ENCODE results near the gene DCTN1. TPM values are rescaled to one million over a fixed set of nuclear protein-coding genes. Genes with fewer than 3 reads are reported as not detected.
A peak's percentile ranks its signal among the peaks of the same experiment; 100 is the strongest.

The DCTN1 gene
- total RNA-seq, 2 experiments from 2014 or later, result 112 to 115 TPM

DNA sequence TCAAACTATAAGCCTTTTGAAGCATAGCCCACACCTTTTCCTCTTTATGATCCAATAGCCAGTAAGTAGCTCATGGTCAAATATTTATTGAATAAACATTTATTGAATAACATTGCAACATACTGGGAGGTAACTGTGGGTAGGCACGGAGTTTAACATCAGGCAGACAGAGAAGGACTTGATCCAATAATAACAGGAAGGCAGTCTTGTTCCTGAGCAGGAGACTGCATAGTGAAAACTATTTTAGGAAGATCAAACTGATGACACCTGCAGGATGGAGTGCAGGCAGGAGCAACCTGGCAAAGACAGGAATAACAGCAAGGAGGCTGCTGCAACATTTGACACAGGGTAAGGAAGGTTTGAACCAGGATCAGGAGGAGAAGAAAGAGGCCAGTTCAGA, 3.1 kb upstream of the DCTN1 start:
- H3K27ac Mint-ChIP-seq, result no peak overlapping the region
- DNase-seq (no peak), ATAC-seq (no peak)
- ChIA-PET CTCF (interaction anchor here (2.0 to 2.5 kb wide), 2 partner anchors 9 to 48 kb away, joined by 6 to 25 read pairs; no protein-coding TSS in a partner anchor), POLR2A (interaction anchor here (2.0 kb wide), 1 partner anchor 8 kb away, joined by 6 read pairs; no protein-coding TSS in a partner anchor)
- no peaks in the 10 kb centered on the region for H3K27me3 Mint-ChIP-seq (ENCODE audit: low read depth)
- H3K4me1 Mint-ChIP-seq (ENCODE audit: low read depth), result peaks cover 32% of the 10 kb centered on the region
- H3K36me3 Mint-ChIP-seq (ENCODE audit: low read depth), result peaks cover 6% of the 10 kb centered on the region
- H3K9me3 Mint-ChIP-seq (ENCODE audit: insufficient read depth), result no peaks in the 10 kb centered on the region
- H3K4me3 Mint-ChIP-seq, result no peak overlapping the region

DNA sequence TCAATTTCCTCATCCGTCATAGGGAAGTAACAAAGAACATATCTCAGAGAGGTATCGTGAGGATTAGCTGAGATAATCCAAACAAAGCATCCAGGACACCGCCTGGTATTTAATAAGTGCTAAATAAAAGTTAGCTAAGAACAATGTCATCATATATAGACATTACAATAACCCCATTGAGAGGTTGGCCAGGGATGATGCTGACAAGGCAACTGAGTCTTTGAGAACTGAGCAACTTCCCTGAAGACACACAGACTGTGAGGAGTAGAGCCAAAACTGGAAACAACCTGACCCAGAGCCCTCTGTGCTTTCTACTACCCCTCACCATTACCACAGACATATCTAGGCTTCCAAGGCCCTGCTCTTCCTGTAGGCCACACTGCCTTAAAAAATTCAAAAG, 1.6 kb upstream of the DCTN1 start:
- Mint-ChIP-seq H3K4me1 (ENCODE audit: low read depth) (peaks cover 32% of the 10 kb centered on the region), H3K36me3 (ENCODE audit: low read depth) (peaks cover 18% of the 10 kb centered on the region), H3K9me3 (ENCODE audit: insufficient read depth) (no peaks in the 10 kb centered on the region), H3K4me3 (no peak overlapping the region), H3K27ac (peak overlapping the region; percentile 39), H3K27me3 (ENCODE audit: low read depth) (no peaks in the 10 kb centered on the region)
- no peak for DNase-seq
- no peak for ATAC-seq
- ChIA-PET CTCF (interaction anchor here (0.7 to 2.5 kb wide), 4 partner anchors 10 to 203 kb away, joined by 3 to 25 read pairs (median 5); partner anchors contain the start of gene MOB1A), POLR2A (interaction anchor here (2.0 kb wide), 1 partner anchor 10 kb away, joined by 6 read pairs; no protein-coding TSS in a partner anchor)

GRCh38 chr2:74378007-74378406, 2.1 kb downstream of the DCTN1 start:
- DNase-seq, result no peak
- ChIA-PET CTCF (no interaction called here), POLR2A (no interaction called here)
- no peak for ATAC-seq
- H3K4me3 Mint-ChIP-seq, result no peak overlapping the region
- peaks cover 51% of the 10 kb centered on the region for H3K4me1 Mint-ChIP-seq (ENCODE audit: low read depth)
- H3K36me3 Mint-ChIP-seq (ENCODE audit: low read depth), result peaks cover 23% of the 10 kb centered on the region
- H3K9me3 Mint-ChIP-seq (ENCODE audit: insufficient read depth), result no peaks in the 10 kb centered on the region
- H3K27me3 Mint-ChIP-seq (ENCODE audit: low read depth), result no peaks in the 10 kb centered on the region
- H3K27ac Mint-ChIP-seq, result no peak overlapping the region

DNA sequence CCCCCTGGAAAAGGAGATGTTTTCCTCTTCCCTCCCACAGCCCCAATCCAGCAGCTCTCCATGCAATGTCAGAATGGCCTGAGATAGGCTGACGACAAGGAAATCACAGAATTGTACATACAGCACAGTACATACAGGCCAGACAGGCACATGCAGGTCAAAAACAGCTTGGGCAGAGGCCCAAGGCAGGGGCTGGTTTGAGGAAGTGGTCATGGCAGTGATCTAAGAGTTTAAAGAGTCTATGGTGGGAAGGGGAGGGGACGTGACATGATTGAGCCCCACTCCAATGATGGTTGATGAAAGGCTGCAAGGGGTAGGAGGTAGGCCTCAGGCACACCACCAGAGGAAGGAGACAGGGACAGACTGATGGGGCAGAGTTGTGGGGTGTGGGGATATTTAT, 4.3 kb downstream of the DCTN1 start:
- Mint-ChIP-seq H3K4me1 (ENCODE audit: low read depth) (peaks cover 41% of the 10 kb centered on the region), H3K4me3 (no peak overlapping the region), H3K9me3 (ENCODE audit: insufficient read depth) (no peaks in the 10 kb centered on the region), H3K36me3 (ENCODE audit: low read depth) (peaks cover 26% of the 10 kb centered on the region), H3K27ac (peak overlapping the region; percentile 27), H3K27me3 (ENCODE audit: low read depth) (no peaks in the 10 kb centered on the region)
- CTCF ChIA-PET, result interaction anchor here (1.7 kb wide), 1 partner anchor 126 kb away, joined by 3 read pairs; no protein-coding TSS in a partner anchor
- ATAC-seq, result no peak
- POLR2A ChIA-PET, result interaction anchor here (0.7 kb wide), 1 partner anchor 530 kb away, joined by 3 read pairs; no protein-coding TSS in a partner anchor
- DNase-seq, result no peak

- no peaks in the 10 kb centered on the region for H3K9me3 Mint-ChIP-seq (ENCODE audit: insufficient read depth)
- no peak overlapping the region for H3K4me3 Mint-ChIP-seq
- H3K27ac Mint-ChIP-seq, result peak overlapping the region; percentile 14
- CTCF ChIA-PET, result interaction anchor here (1.7 kb wide), 1 partner anchor 125 kb away, joined by 3 read pairs; no protein-coding TSS in a partner anchor
- peaks cover 30% of the 10 kb centered on the region for H3K4me1 Mint-ChIP-seq (ENCODE audit: low read depth)
- H3K36me3 Mint-ChIP-seq (ENCODE audit: low read depth), result peaks cover 34% of the 10 kb centered on the region
- H3K27me3 Mint-ChIP-seq (ENCODE audit: low read depth), result no peaks in the 10 kb centered on the region
- POLR2A ChIA-PET, result no interaction called here
- ATAC-seq (no peak), DNase-seq (no peak)
These were observed 5.5 kb downstream of the DCTN1 start for GRCh38 chr2:74374509-74375205.

DNA sequence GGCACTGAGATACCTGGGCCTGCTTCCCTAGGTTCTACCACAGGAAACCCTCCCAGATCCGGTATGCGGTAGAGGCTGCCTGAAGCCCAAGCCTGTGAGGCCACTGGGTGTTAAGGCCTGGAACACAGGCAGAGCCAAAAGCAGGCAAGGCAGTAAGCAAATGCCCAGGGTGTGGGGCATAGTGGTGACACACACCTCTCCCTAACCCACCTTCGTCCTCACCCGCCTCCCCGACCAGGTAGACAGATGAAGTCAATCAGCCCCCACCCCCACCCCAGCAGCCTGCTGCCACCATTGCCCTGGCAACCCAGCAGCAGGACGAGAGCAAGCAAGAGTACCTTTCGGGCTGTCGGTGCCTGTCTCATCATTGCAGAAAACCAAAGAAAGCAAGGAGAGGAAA, 6.1 kb downstream of the DCTN1 start:
- no peak for ATAC-seq
- H3K4me3 Mint-ChIP-seq, result no peak overlapping the region
- peaks cover 25% of the 10 kb centered on the region for H3K4me1 Mint-ChIP-seq (ENCODE audit: low read depth)
- no peaks in the 10 kb centered on the region for H3K9me3 Mint-ChIP-seq (ENCODE audit: insufficient read depth)
- H3K36me3 Mint-ChIP-seq (ENCODE audit: low read depth), result peaks cover 38% of the 10 kb centered on the region
- ChIA-PET CTCF (no interaction called here), POLR2A (no interaction called here)
- no peak overlapping the region for H3K27ac Mint-ChIP-seq
- H3K27me3 Mint-ChIP-seq (ENCODE audit: low read depth), result no peaks in the 10 kb centered on the region
- no peak for DNase-seq

DNA sequence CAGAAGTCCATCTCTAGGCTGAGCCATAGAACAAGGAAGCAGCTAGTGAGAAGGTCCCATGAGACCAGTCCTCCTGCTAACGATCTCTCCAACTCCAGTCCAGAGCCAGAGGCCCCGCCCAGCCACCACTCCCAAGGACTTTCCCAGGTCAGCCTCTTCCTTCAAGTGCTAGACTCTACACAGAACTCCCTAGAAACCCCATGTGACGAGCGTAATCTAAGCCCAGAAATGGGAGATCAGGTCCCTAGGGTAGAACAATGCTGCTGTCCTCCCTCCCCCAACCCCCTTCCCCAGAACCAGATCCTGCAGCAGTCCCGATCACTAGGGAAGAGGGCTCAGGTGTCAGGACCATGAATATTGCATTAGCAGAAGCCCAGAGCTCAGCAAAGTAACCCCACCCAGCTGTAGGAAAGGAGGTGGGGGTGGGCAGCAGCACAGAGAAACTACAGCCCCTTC, 6.9 kb downstream of the DCTN1 start:
- ChIA-PET POLR2A (no interaction called here), CTCF (interaction anchor here (1.1 to 1.3 kb wide), 2 partner anchors 39 to 124 kb away, joined by 3 read pairs; no protein-coding TSS in a partner anchor)
- H3K4me3 Mint-ChIP-seq, result no peak overlapping the region
- H3K27ac Mint-ChIP-seq, result no peak overlapping the region
- H3K4me1 Mint-ChIP-seq (ENCODE audit: low read depth), result peaks cover 19% of the 10 kb centered on the region
- DNase-seq, result no peak
- no peak for ATAC-seq
- no peaks in the 10 kb centered on the region for H3K9me3 Mint-ChIP-seq (ENCODE audit: insufficient read depth)
- H3K27me3 Mint-ChIP-seq (ENCODE audit: low read depth), result no peaks in the 10 kb centered on the region
- peaks cover 38% of the 10 kb centered on the region for H3K36me3 Mint-ChIP-seq (ENCODE audit: low read depth)

DNA sequence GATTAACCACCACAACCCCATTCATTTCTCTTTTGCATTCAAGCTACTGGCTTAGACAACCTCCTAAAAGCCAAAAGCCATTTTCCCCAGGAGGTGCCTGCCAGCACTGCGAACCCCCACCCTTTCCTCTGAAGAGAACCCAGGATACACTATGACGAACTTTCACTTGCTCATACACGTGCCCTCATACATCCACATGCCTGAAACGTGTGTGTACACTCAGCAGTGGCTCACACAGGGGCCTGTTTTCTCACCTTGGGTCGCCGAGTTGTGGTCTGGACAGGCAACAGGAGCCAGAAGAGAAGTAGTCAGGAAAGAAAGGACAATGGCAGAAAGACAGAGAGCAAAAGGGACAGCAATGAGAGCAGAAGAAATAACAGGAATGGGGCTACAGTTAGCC, 7.4 kb downstream of the DCTN1 start:
- Mint-ChIP-seq H3K4me1 (ENCODE audit: low read depth) (peaks cover 19% of the 10 kb centered on the region), H3K27me3 (ENCODE audit: low read depth) (no peaks in the 10 kb centered on the region), H3K27ac (no peak overlapping the region), H3K4me3 (no peak overlapping the region), H3K36me3 (ENCODE audit: low read depth) (peaks cover 35% of the 10 kb centered on the region), H3K9me3 (ENCODE audit: insufficient read depth) (no peaks in the 10 kb centered on the region)
- POLR2A ChIA-PET, result no interaction called here
- ATAC-seq (no peak), DNase-seq (no peak)
- CTCF ChIA-PET, result interaction anchor here (1.1 to 1.3 kb wide), 2 partner anchors 38 to 123 kb away, joined by 3 read pairs; no protein-coding TSS in a partner anchor

DNA sequence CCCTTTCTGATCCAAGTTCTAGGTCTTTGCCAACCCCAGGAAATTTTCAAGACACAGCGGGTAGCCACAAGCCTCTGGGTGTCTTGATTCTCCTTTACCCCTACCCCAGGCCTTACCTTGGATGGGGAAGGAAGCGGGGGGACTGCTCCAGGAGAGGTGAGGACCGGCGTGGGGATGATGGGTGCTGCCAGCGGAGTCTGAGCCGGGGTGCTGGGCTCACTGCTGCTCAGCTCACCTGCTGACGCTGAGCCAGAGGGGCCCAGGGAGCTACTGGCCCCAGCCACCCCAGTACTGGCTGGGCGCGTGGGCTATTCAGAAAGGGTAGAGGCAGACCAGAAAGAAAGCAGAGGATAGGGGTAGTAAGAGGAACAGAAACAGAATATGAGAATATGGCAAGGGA, 8.7 kb downstream of the DCTN1 start:
- no peaks in the 10 kb centered on the region for H3K27me3 Mint-ChIP-seq (ENCODE audit: low read depth)
- no peak overlapping the region for H3K4me3 Mint-ChIP-seq
- ChIA-PET CTCF (no interaction called here), POLR2A (no interaction called here)
- H3K27ac Mint-ChIP-seq, result no peak overlapping the region
- peaks cover 35% of the 10 kb centered on the region for H3K36me3 Mint-ChIP-seq (ENCODE audit: low read depth)
- ATAC-seq, result no peak
- H3K4me1 Mint-ChIP-seq (ENCODE audit: low read depth), result peaks cover 15% of the 10 kb centered on the region
- no peak for DNase-seq
- no peaks in the 10 kb centered on the region for H3K9me3 Mint-ChIP-seq (ENCODE audit: insufficient read depth)

- no peak for ATAC-seq
- Mint-ChIP-seq H3K27ac (no peak overlapping the region), H3K4me1 (ENCODE audit: low read depth) (peaks cover 6% of the 10 kb centered on the region), H3K9me3 (ENCODE audit: insufficient read depth) (no peaks in the 10 kb centered on the region), H3K36me3 (ENCODE audit: low read depth) (peaks cover 37% of the 10 kb centered on the region), H3K27me3 (ENCODE audit: low read depth) (no peaks in the 10 kb centered on the region), H3K4me3 (no peak overlapping the region)
- CTCF ChIA-PET, result no interaction called here
- no peak for DNase-seq
- POLR2A ChIA-PET, result no interaction called here
These were observed 10.1 kb downstream of the DCTN1 start for GRCh38 chr2:74369976-74370375.

DNA sequence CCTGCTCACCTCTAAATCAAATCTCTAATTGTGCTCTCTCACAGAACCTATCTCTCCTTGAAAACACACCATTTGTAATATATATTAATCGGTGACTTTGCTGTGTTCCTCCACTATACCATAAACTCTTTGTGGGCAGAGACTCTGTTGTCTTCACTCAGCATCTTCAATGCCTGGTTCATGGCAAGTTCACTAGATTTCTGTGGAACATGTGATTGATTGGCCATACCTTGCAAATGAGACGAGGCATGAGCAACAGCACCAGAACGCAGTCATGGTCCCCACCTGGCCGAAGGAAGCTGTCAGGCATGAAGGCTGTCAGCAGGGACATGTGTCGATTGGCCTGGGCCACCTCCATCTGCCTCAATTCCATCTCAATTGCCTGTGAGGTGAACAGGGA, 11.6 kb downstream of the DCTN1 start:
- Mint-ChIP-seq H3K4me1 (ENCODE audit: low read depth) (no peaks in the 10 kb centered on the region), H3K36me3 (ENCODE audit: low read depth) (peaks cover 44% of the 10 kb centered on the region), H3K9me3 (ENCODE audit: insufficient read depth) (no peaks in the 10 kb centered on the region), H3K4me3 (no peak overlapping the region), H3K27ac (no peak overlapping the region), H3K27me3 (ENCODE audit: low read depth) (no peaks in the 10 kb centered on the region)
- ChIA-PET CTCF (no interaction called here), POLR2A (no interaction called here)
- DNase-seq, result no peak
- no peak for ATAC-seq

DNA sequence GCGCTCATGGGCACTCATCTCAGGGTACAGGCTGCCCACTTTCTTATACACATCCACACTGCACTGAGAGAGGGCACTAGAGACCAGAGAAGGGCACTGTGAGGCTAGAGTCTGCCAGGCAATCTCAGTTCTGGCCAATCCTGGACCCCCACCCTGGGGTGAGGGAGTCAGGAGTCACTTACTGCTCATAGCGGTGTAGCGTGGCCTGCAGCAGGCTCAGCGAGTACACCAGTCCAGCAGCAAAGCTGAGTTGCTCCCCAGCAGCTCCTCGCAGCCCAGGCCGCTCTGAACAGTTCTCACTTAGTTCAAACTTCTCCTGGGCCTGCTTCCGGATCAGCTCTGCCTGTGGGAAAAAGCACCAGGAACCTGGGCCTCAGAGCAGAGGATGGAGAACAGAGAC, 12.3 kb downstream of the DCTN1 start:
- DNase-seq (no peak), ATAC-seq (no peak)
- Mint-ChIP-seq H3K4me1 (ENCODE audit: low read depth) (no peaks in the 10 kb centered on the region), H3K9me3 (ENCODE audit: insufficient read depth) (no peaks in the 10 kb centered on the region), H3K27ac (no peak overlapping the region), H3K27me3 (ENCODE audit: low read depth) (no peaks in the 10 kb centered on the region), H3K36me3 (ENCODE audit: low read depth) (peaks cover 48% of the 10 kb centered on the region), H3K4me3 (no peak overlapping the region)
- ChIA-PET CTCF (interaction anchor here (1.4 kb wide), 1 partner anchor 221 kb away, joined by 3 read pairs; no protein-coding TSS in a partner anchor), POLR2A (no interaction called here)
